ENCODE results near the gene CRTC1.
A peak's percentile ranks its signal among the peaks of the same experiment; 100 is the strongest.

The CRTC1 gene

GRCh38 chr19:18769989-18770528 lies 86.6 kb downstream of the CRTC1 start:
- no peak for DNase-seq (ENCODE audit: low read depth)

GRCh38 chr19:18770663-18771327 lies 87.3 kb downstream of the CRTC1 start:
- no peak for DNase-seq (ENCODE audit: low read depth)

GRCh38 chr19:18771328-18772242 lies 88.1 kb downstream of the CRTC1 start:
- no peak for DNase-seq (ENCODE audit: low read depth)

- DNase-seq (ENCODE audit: low read depth) = no peak
Observed at GRCh38 chr19:18772620-18773587, 89.4 kb downstream of the CRTC1 start.

- no peak for DNase-seq (ENCODE audit: low read depth)
Observed at GRCh38 chr19:18773682-18774081, 90.2 kb downstream of the CRTC1 start.

- DNase-seq (ENCODE audit: low read depth) = no peak
Observed at GRCh38 chr19:18774107-18774506, 90.6 kb downstream of the CRTC1 start.

GRCh38 chr19:18774782-18775444 lies 91.4 kb downstream of the CRTC1 start:
- no peak for DNase-seq (ENCODE audit: low read depth)

GRCh38 chr19:18775586-18776287 lies 92.3 kb downstream of the CRTC1 start:
- peak; percentile 60 for DNase-seq (ENCODE audit: low read depth)

GRCh38 chr19:18776288-18776594 lies 92.8 kb downstream of the CRTC1 start:
- DNase-seq (ENCODE audit: low read depth) = peak; percentile 63

- no peak for DNase-seq (ENCODE audit: low read depth)
Observed at GRCh38 chr19:18776736-18777135, 93.3 kb downstream of the CRTC1 start.

- no peak for DNase-seq (ENCODE audit: low read depth)
Observed at GRCh38 chr19:18777301-18778075, 94.0 kb downstream of the CRTC1 start.

- DNase-seq (ENCODE audit: low read depth) = no peak
Observed at GRCh38 chr19:18778076-18778389, 94.6 kb downstream of the CRTC1 start.

- DNase-seq (ENCODE audit: low read depth) = no peak
Observed at GRCh38 chr19:18778826-18779495, 95.5 kb downstream of the CRTC1 start.

- DNase-seq (ENCODE audit: low read depth) = no peak
Observed at GRCh38 chr19:18780081-18780480, 96.6 kb downstream of the CRTC1 start.

- no peak for DNase-seq (ENCODE audit: low read depth)
Observed at GRCh38 chr19:18780631-18781030, 97.2 kb downstream of the CRTC1 start.

GRCh38 chr19:18781047-18781600 lies 97.6 kb downstream of the CRTC1 start:
- DNase-seq (ENCODE audit: low read depth) = no peak

GRCh38 chr19:18781885-18782527 lies 98.5 kb downstream of the CRTC1 start:
- no peak for DNase-seq (ENCODE audit: low read depth)

GRCh38 chr19:18782559-18783225 lies 99.2 kb downstream of the CRTC1 start:
- no peak for DNase-seq (ENCODE audit: low read depth)
